ENCODE data around the gene TMEM169.
A peak's percentile ranks its signal among the peaks of the same experiment; 100 is the strongest.

GRCh38 chr2:216083464-216084281 lies 2.0 kb downstream of the TMEM169 start:
- TF ChIP-seq GABPA (IDR thresholded peaks at IDR 0.05 in 1 of 2, conservative IDR thresholded peaks at IDR 0.05 in 1 of 2) (no peak), ZBTB33 (IDR thresholded peaks at IDR 0.05) (no peak), JUND (IDR thresholded peaks at IDR 0.05) (peak in 1 of 2 donors; percentile 11), RAD21 (IDR thresholded peaks at IDR 0.05) (no peak), NR2F2 (IDR thresholded peaks at IDR 0.05) (no peak), TAF1 (conservative IDR thresholded peaks at IDR 0.05) (no peak)
- TF ChIP-seq, protein P1, sequence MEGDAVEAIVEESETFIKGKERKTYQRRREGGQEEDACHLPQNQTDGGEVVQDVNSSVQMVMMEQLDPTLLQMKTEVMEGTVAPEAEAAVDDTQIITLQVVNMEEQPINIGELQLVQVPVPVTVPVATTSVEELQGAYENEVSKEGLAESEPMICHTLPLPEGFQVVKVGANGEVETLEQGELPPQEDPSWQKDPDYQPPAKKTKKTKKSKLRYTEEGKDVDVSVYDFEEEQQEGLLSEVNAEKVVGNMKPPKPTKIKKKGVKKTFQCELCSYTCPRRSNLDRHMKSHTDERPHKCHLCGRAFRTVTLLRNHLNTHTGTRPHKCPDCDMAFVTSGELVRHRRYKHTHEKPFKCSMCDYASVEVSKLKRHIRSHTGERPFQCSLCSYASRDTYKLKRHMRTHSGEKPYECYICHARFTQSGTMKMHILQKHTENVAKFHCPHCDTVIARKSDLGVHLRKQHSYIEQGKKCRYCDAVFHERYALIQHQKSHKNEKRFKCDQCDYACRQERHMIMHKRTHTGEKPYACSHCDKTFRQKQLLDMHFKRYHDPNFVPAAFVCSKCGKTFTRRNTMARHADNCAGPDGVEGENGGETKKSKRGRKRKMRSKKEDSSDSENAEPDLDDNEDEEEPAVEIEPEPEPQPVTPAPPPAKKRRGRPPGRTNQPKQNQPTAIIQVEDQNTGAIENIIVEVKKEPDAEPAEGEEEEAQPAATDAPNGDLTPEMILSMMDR (IDR thresholded peaks at IDR 0.05; ENCODE audit: low read depth, low read length, missing input control), result no peak
- TF ChIP-seq, protein P2, sequence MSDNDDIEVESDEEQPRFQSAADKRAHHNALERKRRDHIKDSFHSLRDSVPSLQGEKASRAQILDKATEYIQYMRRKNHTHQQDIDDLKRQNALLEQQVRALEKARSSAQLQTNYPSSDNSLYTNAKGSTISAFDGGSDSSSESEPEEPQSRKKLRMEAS (IDR thresholded peaks at IDR 0.05), result no peak
